GM21367 (cell line): ENCODE results near the gene CRYGN.

Experiments
- ATAC-seq: cut with Tn5 transposase; IDR thresholded peaks from one replicate; pipeline ENCODE4 v1.9.1; 2021; ENCODE audit not compliant: unreplicated experiment

CRYGN gene

DNA sequence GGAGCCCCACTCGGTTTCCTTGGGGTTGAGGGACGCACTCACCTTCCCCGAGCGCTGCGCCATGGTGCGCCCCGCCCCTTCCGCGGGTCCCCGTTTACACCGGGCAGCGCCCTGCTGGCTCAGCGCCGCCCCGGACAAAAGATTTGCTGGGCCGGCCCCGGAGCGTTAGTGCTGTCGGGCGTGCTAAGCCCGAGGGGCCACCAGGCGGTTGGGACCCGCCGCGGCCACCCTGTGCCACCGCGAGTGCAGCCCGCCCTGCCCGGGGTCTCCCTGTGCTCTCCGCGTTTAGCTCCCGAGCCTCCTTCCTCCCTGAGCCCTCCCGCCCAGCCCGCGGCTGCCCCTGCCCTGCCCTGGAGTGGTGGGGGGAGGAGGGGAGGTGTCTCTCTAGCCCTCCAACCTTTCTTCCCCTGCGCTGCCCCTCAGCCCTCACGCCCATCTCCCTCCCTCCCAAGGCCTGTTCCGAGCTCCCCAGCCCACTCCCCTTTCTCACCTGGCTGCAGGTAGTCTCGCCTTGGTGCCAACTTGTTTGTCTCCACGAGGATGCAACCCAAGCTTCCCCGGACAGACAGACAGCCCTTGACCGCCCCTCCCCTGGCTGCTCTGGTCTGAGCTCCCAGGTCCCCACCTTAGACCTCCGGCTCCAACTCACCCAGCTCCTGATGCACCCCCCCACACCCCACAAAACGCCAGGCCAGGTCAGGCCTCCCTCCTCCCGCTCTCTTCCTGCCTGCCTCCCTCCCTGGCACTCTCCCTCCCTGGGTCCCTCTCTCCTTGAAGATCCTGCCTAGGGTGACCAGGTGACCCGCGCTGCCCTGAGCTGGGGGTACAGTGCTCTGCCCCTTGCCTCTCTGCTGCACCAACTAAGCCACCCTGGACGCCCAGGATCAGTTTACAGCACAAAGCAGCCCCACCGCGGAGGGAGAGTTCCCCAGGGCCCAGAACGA lies at the start of gene CRYGN:
TSS of gene CRYGN (minus strand) at position 287 of the 944 bp plus-strand sequence. CDS start at position 63, 224 bp downstream.
- ATAC-seq = no peak

DNA sequence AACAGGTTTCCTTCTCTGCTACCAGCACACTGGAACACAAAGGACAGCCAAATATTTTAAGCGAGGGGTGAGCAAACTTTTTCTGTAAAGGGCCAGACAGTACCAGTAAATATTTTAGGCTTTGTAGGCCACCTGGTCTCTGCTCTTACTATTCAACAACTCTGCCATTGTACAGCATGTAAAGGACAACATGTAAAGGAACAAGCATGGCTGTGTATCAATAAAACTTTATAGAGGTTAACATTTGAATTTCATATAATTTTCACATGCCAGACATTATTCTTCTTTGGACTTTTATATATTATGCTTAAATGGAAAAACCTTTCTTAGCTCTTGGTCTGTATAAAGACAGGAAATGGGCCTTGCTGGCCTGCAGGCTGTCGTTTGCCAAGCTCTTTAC lies 49.6 kb upstream of the CRYGN start:
- ATAC-seq = no peak

- ATAC-seq = no peak
Observed at GRCh38 chr7:151488096-151488495, 48.2 kb upstream of the CRYGN start.

DNA sequence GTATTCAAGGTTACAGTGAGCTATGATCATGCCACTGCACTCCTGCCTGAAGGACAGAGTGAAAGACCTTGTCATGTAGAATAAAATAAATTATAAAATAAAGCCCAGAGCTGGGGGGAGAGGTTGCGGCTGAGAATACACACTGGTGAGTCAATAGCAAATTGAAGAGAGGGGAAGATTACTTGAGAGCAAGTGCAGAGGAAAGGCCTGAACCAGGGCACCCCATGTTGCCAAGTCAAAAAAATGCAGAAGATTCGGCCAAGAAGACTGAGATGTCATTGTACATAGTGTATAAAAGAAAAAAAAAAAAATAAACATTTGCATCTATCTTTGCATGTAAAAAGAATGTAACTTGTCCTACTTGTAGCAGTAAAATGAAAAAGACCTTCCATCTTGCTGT lies 47.3 kb upstream of the CRYGN start:
- no peak for ATAC-seq

GRCh38 chr7:151486074-151486473 lies 46.1 kb upstream of the CRYGN start:
- ATAC-seq = no peak

- ATAC-seq = no peak
Observed at GRCh38 chr7:151484971-151485707, 45.2 kb upstream of the CRYGN start.

DNA sequence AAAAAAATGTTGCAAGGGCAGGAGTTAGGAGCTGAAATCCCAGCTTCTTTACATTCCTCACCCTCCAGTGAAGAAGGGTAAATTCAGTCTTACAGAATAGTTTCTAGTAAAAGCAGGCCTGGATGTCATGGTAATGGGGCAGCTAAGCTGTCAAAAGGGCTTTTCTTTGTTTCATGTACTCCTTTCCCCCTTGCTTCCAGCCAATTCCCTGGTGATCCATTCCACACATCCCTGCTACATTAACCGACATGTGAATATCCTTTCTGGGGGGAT lies 43.7 kb upstream of the CRYGN start:
- ATAC-seq = no peak

DNA sequence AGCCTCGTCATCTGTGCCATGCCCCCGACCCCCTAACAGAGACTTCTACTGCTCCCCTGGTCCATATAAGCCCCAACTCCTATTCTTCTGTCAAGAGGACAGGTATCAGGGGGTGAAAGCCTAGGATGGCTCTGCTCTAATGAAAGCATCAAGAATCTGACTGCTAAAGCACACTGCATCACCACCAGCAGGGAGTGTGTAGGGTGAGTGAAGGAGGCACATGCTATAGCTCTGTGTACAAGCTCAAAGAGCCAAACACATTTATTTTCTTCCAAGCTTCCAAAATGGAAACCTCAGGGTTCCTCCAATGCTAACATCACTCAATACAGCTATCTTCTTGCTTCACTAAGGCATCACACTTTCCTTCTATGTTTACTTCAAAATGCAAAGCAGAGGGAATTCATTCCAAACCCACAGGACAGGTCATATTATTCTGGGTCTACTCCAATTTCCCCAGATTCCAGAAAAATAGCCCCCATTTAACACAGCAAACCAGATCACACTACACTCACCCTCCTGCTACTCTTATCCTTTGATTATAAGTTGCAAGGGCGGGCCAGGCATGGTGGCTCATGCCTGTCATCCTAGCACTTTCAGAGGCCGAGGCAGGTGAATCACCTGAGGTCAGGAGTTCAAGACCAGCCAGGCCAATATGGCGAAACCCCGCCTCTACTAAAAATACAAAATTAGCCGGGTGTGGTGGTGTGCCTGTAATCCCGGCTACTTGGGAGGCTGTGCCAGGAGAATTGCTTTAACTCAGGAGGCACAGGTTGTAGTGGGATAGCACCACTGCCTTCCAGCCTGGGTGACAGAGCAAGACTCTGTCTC lies 43.2 kb upstream of the CRYGN start:
- no peak for ATAC-seq

DNA sequence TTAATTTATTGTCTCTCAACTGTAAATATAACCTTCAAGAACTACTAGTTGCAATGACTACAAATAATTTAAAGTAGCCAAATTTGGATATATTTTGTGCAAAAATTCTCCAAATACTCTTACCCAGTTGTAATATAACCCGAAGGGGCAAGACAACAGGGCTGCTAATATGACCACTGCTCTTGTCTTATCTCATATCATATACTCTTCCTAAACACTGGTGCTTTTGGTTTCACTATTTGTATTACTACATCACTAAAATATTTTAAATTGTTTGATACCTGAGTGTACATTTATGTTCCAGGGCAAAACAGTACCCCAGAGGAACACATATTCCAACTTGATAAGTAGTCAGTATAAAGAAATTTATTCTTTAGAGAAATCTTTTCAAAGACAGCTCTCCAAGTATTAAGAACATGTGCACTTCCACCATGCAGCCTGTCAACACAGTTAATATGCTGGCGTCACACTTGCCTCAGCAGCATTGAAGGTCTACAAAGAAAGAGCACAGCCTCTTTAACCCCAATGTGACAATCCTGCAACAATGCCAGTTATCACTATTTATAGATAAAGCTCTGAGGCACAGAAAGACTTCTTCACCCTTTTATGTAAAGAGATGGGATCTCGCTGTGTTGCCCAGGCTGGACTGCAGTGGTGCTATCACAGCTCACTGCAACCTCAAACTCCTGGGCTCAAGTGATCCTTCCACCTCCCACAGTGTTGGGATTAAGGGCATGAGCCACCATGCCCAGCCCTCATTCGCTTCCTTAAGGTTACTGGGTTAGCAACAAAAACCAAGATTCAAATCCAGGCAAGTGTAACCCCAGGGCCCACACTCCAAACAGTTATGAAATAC lies 41.9 kb upstream of the CRYGN start:
- ATAC-seq = no peak

GRCh38 chr7:151477867-151478266 lies 37.9 kb upstream of the CRYGN start:
- ATAC-seq = no peak

- no peak for ATAC-seq
Observed at GRCh38 chr7:151472644-151473380, 32.9 kb upstream of the CRYGN start.

DNA sequence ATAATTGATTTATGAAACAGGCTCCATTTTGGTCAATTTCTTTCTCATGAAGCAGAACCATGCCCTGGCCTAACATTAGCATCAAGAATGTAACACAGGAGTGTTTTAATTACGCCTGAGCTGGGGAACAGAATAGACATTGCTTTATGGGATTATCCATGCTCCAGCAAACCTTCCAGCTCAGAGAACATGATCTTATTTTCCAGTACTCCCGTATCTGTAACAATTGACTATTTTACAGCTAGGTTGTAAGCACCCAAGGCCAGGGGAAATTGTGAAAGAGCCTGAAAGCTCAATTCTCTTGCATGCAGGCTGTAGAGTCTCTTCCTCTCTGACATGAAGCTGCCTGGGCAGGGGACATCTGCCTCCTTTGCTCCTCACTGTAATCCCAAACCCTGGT lies 30.8 kb upstream of the CRYGN start:
- ATAC-seq = no peak

- no peak for ATAC-seq
Observed at GRCh38 chr7:151469281-151469680, 29.3 kb upstream of the CRYGN start.

DNA sequence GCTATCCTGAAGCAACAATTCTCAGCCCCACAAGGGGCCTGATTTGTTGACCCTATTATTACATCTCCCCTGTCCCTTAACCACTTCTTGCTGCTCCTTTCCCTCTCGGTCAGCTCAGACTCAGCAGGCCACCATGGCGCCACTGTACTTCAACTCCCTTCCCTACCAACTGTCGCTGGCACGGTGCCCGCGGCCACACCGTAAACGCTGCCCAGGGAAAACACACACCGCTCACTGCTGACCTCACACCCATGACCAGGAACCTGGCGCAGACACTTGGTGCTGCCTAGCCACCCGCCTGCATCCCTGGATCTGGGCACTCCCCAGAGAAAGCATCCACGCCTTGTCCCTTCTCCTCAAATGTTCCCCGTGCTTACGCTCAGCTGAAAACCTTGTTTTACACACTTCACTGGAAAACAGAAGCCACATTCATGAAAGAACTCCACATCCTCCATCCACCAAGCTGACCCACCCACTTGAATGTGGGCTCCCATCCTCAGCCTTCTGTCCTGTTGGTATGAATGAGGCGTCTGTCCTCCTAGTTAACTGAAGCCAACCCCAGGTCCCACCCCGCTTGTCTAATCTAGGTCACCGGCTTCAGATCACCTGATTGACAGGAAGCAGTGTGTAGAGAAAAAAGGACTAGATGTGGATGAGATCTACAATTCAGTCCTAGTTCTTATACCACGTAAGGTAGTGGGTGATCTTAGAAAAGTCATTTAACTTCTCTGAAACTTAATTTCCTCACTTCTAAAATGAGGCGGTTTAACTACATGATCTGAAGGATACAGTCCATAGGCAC lies 28.5 kb upstream of the CRYGN start:
- no peak for ATAC-seq

DNA sequence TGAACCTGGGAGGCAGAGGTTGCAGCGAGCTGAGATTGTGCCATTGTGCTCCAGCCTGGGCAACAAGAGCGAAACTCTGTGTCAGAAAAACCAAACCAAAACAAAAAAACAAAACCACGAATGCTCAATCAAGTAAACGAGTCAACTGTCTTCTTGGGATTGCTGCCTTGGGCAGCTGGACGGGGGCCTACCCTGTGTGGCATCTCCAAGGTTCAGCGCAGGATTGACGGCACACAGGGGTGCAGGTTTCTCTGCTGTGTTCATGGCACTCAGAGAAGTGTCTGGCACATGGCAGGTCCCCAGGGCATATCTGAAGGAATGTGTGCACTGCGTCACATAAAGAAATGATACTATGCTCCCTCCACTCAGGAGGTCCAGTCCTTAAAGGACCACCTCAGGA lies 25.2 kb upstream of the CRYGN start:
- ATAC-seq = no peak

GRCh38 chr7:151462306-151462779 lies 22.4 kb upstream of the CRYGN start:
- ATAC-seq = no peak

- no peak for ATAC-seq
Observed at GRCh38 chr7:151461942-151462230, 21.9 kb upstream of the CRYGN start.

DNA sequence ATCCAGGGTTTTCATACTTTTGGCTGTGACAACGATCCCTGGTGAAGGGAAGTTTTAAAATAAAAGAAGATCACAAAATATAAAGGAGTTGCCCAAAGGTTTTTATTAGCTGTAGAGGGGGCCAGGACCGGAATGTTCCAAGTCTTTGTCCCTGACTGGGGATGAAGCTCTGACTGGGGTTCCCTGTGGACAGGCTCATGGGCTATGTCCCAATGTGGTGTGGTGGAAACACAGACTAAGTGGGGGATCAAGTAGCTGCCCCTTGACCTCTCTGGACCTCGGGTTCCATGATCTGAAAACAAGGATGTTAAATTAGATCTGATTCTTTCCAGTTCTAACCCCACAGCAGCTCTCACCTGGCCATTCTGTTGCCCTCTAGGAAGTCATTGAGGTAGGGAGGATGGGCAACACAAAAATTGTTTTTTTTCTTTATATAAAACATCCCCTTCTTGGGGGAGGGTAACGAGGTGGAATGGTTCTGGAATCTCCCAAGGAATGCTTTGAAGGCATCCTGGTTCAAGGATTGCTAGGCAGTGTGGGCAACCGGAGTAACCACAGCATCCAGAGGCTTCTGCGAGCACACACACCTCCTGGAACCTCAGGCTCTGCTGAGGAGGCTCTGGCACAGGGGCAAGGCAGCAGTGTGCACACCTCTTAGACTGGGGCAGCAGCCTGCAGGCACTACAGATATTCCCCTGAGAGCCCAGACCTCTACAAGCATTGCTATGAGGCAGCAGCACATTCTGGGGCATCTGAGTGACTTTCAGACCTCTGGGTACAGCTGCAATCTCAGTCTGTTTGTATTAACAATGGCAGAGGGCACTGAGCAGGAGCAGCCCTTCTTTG lies 21.4 kb upstream of the CRYGN start:
- ATAC-seq = no peak
